ENCODE results near the gene SSH2. TPM values are rescaled to one million over a fixed set of nuclear protein-coding genes. Genes with fewer than 3 reads are reported as not detected.

SSH2 gene
- total RNA-seq, 1 donor from 2014 or later, result 37.6 TPM

GRCh38 chr17:29766796-29767327 lies 163.2 kb downstream of the SSH2 start:
- H3K4me3 ChIP-seq, result no peak overlapping the region
- no peaks in the 10 kb centered on the region for H3K36me3 ChIP-seq
- no peaks in the 10 kb centered on the region for H3K4me1 ChIP-seq
- no peaks in the 10 kb centered on the region for H3K27me3 ChIP-seq
- TF ChIP-seq CTCF (IDR thresholded peaks at IDR 0.05), result no peak
- TF ChIP-seq POLR2AphosphoS5 (IDR thresholded peaks at IDR 0.05; ENCODE audit: insufficient read depth in 1 of 2, low read depth in 1 of 2), result no peak
- no peak for TF ChIP-seq POLR2A (IDR thresholded peaks at IDR 0.05)
- no peak for DNase-seq (ENCODE audit: extremely low spot score in 2 of 2)
- H3K27ac ChIP-seq, result no peak overlapping the region
- H3K9me3 ChIP-seq, result no peaks in the 10 kb centered on the region
- intact Hi-C loops (cut with DNase I), result no loop called here

- no peak for DNase-seq (ENCODE audit: extremely low spot score in 2 of 2)
- no peaks in the 10 kb centered on the region for H3K9me3 ChIP-seq
- H3K27ac ChIP-seq, result no peak overlapping the region
- no peaks in the 10 kb centered on the region for H3K36me3 ChIP-seq
- H3K27me3 ChIP-seq, result no peaks in the 10 kb centered on the region
- intact Hi-C loops (cut with DNase I), result no loop called here
- TF ChIP-seq POLR2AphosphoS5 (IDR thresholded peaks at IDR 0.05; ENCODE audit: insufficient read depth in 1 of 2, low read depth in 1 of 2), result no peak
- no peak for TF ChIP-seq POLR2A (IDR thresholded peaks at IDR 0.05)
- TF ChIP-seq CTCF (IDR thresholded peaks at IDR 0.05), result no peak
- peaks cover 5% of the 10 kb centered on the region for H3K4me1 ChIP-seq
- H3K4me3 ChIP-seq, result no peak overlapping the region
Measured at GRCh38 chr17:29764748-29765147, 165.3 kb downstream of the SSH2 start.

- Histone ChIP-seq H3K4me1 (peaks cover 10% of the 10 kb centered on the region), H3K4me3 (no peak overlapping the region), H3K27me3 (no peaks in the 10 kb centered on the region), H3K27ac (no peak overlapping the region), H3K36me3 (no peaks in the 10 kb centered on the region), H3K9me3 (no peaks in the 10 kb centered on the region)
- intact Hi-C loops (cut with DNase I), result no loop called here
- no peak for DNase-seq (ENCODE audit: extremely low spot score in 2 of 2)
- TF ChIP-seq POLR2A (IDR thresholded peaks at IDR 0.05) (no peak), CTCF (IDR thresholded peaks at IDR 0.05) (no peak), POLR2AphosphoS5 (IDR thresholded peaks at IDR 0.05; ENCODE audit: insufficient read depth in 1 of 2, low read depth in 1 of 2) (no peak)
Measured at GRCh38 chr17:29764217-29764616, 165.8 kb downstream of the SSH2 start.

- intact Hi-C loops (cut with DNase I), result no loop called here
- Histone ChIP-seq H3K9me3 (no peaks in the 10 kb centered on the region), H3K36me3 (no peaks in the 10 kb centered on the region)
Measured at GRCh38 chr17:29763273-29763672, 166.8 kb downstream of the SSH2 start.

More at GRCh38 chr17:29763273-29763672, 166.8 kb downstream of the SSH2 start:
- TF ChIP-seq POLR2A (IDR thresholded peaks at IDR 0.05) (no peak), CTCF (IDR thresholded peaks at IDR 0.05) (no peak), POLR2AphosphoS5 (IDR thresholded peaks at IDR 0.05; ENCODE audit: insufficient read depth in 1 of 2, low read depth in 1 of 2) (no peak)
- Histone ChIP-seq H3K4me1 (peaks cover 19% of the 10 kb centered on the region), H3K27ac (no peak overlapping the region), H3K27me3 (no peaks in the 10 kb centered on the region), H3K4me3 (no peak overlapping the region)
- DNase-seq (ENCODE audit: extremely low spot score in 2 of 2), result no peak
